GM19455 (cell line): ENCODE data around the gene ABHD18.
"Not testable (repeated sequence)": the region's sequence is repeated elsewhere in the genome, so short reads cannot be mapped to it uniquely, and the experiment has no call there.

Experiments used
- ATAC-seq: cut with Tn5 transposase; IDR thresholded peaks from one replicate; pipeline ENCODE4 v1.9.1; 2021; ENCODE audit not compliant: unreplicated experiment

ABHD18 gene

DNA sequence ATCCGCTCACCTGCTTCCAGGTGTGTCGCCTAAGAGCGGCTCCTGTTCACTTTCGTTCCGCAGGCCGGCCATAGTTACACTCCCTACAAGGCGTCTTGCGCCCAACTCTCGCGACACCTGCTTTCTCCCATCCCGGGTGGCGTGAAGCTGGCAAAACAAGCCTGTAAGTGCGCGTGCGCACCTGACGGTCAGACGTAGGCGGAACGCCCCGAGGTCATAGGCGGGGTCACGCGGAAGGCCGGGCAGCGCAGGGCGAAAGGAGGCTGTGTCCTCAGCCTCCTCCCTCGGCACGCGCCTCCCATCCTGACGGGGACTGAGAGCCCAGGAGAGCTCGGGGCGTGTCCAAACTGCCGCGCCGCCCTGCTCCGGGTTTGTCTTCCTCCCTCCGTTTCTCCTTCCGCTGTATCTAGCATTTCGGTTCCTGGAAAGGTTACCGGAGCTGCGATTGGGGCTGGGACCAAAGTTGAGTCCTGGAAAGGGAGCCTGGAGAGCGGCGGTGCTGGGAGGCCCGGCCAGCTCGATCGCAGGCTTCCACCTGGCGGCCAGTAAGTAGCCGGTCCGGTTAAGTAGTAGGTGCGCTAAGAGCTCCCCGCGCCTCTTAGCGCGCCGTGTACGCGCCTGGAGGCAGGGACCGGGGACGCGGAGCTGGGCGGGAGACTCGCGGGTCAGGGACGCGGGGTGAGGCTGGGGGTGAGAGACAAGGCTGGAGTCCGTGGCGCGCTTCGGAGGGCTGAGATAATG, at the start of gene ABHD18, which contains the start of gene MFSD8:
Gene ABHD18 (plus strand): TSS at position 345 of the 741 bp plus-strand sequence. CDS start 17,550 bp downstream, outside the sequence.
Gene MFSD8 (minus strand): TSS at position 112 of the 741 bp plus-strand sequence. CDS start 40 bp downstream, at position 72.
- ATAC-seq = peak; percentile 95

DNA sequence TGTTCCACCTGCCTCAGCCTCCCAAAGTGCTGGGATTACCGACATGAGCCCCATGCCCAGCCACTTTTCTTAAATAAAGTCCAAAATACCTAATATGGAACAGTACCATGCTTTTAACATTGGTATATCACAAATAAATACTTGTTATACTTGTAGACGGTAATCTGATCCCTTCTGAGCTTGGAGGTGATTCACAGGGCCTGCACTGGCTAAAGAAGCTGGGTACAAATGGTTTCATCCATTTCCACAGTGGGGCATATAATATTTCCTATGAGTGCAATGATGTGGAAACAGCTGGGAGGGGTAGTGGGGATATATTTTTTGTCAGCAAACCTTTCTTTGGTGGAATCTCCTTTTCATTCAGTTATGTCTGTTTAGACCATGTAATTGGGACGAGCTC, 48.7 kb upstream of the ABHD18 start:
- ATAC-seq = no peak

- ATAC-seq = no peak
Measured at GRCh38 chr4:127917151-127917550, 48.1 kb upstream of the ABHD18 start.

- no peak for ATAC-seq
Measured at GRCh38 chr4:127920521-127920920, 44.7 kb upstream of the ABHD18 start.

DNA sequence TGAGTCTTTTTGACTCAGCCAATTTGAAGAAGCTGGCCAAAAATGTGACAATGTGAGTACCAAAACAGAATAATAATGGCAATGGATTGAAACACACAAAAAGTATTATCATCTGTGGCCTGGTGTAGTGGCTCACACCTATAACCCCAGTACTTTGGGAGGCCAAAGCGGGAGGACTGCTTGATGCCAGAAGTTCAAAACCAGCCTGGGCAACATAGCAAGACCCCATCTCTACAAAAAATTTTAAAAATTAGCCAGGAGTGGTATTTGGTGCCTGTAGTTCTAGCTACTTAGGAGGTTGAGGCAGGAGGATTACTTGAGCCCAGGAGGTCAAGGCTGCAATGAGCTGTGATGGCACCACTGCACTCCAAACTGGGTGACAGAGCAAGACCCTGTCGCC, 43.0 kb upstream of the ABHD18 start:
- ATAC-seq = no peak

DNA sequence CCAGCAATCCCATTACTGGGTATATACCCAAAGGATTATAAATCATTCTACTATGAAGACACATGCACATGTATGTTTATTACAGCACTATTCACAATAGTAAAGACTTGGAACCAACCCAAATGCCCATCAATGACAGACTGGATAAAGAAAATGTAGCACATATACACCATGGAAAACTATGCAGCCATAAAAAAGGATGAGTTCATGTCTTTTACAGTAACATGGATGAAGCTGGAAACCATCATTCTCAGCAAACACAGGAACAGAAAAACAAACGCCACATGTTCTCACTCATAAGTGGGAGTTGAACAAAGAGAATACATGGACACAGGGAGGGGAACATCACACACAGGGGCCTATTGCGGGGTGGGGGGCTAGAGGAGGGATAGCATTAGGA, 39.5 kb upstream of the ABHD18 start:
- ATAC-seq = not testable (repeated sequence)

DNA sequence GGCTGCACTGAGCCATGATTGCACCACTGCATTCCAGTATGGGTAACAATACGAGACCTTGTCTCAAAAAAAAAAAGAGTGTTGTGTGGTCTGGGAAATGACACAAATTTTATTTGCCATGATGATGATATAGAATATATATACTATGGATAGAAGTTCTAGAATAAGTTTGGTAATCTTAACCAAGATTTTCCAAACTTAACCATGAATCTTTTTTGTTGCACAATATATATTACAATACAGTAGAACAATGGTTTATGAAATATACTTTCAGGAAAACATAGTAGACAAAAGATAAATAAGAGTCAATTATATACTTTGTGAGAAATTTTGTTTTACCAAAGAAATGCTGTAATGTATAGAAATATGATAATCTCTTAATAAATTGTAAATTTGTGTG, 35.0 kb upstream of the ABHD18 start:
- no peak for ATAC-seq

DNA sequence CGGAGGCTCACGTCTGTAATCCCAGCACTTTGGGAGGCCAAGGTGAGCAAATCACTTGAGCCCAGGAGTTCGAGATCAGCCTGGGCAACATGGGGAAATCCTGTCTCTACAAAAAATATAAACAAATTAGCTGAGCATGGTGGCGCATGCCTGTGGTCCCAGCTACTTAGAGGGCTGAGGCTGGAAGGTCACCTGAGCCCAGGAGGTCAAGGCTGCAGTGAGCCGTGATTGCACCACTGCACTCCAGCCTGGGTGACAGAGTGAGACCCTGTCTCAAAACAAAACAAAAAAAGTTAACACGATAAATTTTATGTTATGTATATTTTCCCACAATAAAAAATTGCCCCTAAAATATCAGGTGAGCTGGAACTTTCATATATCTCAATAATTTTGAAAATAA, 33.4 kb upstream of the ABHD18 start:
- ATAC-seq = not testable (repeated sequence)

DNA sequence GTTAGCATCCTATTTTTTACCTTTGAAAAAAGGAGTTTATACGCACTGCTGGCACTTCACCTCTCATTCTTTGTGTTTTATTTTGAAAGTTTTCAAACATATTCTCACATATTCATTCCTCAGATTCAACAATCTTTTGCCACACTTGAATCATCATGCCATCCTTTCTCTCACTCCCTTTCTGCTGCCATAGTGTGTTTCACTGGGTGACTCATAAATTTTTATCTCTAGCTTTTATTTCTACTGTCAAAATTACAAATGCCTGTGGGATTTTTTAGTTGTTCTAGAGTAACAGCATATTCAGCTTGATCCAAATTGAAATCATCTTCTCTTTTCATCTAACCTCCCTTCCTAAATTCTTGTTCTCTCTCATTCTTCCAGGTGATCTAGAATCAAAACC, 28.2 kb upstream of the ABHD18 start:
- no peak for ATAC-seq

- no peak for ATAC-seq
Measured at GRCh38 chr4:127957105-127957504, 8.1 kb upstream of the ABHD18 start.

DNA sequence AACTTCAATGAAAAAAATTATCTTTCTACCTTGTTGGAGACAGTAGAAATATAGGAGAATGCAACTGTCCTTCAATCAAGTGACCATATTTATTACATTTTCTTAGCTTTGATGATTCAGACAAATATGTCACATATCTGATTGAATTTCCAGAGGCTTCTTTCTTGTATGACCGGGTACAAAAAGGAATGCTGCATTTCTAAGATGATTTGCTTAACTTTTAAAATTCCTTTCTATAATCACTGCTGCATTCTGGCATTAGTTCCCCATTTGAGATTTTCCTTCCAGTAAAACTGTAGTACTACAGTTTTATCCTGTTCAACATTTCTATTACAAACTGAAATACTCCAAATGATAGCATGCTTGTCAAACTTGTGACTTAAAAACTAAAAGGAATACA, 5.4 kb upstream of the ABHD18 start:
- ATAC-seq = no peak

DNA sequence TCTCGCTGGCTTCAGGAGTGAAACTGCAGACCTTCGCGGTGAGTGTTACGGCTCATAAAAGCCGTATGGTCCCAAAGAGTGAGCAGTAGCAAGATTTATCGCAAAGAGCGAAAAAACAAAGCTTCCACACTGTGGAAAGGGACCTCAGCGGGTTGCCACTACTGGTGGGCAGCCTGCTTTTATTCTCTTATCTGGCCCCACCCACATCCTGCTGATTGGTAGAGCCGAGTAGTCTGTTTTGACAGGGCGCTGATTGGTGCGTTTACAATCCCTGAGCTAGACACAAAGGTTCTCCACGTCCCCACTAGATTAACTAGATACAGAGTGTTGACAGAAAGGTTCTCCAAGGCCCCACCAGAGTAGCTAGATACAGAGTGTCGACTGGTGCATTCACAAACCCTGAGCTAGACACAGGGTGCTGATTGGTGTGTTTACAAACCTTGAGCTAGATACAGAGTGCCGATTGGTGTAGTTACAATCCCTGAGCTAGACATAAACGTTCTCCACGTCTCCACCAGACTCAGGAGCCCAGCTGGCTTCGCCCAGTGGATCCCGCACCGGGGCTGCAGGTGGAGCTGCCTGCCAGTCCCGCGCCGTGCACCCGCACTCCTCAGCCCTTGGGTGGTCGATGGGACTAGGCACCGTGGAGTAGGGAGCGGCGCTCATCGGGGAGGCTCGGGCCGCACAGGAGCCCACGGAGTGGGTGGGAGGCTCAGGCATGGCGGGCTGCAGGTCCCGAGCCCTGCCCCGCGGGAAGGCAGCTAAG, 1.4 kb upstream of the ABHD18 start:
- not testable (repeated sequence) for ATAC-seq

DNA sequence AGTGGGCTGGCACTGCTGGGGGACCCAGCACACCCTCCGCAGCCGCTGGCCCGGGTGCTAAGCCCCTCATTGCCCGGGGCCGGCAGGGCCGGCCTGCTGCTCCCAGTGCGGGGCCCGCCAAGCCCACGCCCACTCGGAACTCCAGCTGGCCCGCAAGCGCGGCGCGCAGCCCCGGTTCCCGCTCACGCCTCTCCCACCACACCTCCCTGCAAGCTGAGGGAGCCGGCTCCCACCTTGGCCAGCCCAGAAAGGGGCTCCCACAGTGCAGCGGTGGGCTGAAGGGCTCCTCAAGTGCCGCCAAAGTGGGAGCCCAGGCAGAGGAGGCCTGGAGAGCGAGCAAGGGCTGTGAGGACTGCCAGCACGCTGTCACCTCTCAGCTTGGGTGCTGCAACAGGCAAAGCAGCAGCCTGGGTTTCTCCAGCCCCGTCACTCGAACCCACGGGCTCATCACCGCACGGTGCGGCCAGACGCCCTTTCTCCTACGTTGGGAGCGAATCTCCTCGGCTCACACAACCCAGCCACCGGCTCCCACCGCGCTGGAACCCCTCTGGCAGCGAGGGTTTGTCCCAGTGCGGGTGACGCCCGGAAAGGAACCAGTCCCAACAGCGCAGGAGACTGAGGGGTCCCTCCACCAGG, 662 bp upstream of the ABHD18 start:
- peak; percentile 28 for ATAC-seq

DNA sequence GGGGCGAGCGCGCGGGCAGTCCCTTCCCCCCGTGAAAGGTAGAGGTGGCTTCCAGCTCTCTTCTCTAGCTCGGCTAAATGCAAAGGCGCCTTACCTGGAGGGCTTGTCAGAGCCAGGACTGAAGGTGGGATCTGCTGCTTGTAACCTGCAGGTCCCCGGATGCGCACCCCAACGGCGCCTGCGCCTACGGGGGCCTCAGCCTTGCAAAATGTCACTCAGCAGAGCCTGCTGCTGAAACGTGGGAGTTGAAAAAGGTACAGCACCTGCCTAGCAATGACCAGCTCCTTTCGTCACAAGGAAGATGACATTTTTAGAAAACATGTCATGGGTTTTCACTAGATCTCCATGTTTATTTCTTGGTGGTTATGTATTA, 583 bp downstream of the ABHD18 start:
- peak; percentile 34 for ATAC-seq

GRCh38 chr4:127967141-127967775, 2.1 kb downstream of the ABHD18 start:
- ATAC-seq = no peak

GRCh38 chr4:127968586-127968985, 3.4 kb downstream of the ABHD18 start:
- no peak for ATAC-seq

- ATAC-seq = not testable (repeated sequence)
Measured at GRCh38 chr4:127970925-127971324, 5.7 kb downstream of the ABHD18 start.

DNA sequence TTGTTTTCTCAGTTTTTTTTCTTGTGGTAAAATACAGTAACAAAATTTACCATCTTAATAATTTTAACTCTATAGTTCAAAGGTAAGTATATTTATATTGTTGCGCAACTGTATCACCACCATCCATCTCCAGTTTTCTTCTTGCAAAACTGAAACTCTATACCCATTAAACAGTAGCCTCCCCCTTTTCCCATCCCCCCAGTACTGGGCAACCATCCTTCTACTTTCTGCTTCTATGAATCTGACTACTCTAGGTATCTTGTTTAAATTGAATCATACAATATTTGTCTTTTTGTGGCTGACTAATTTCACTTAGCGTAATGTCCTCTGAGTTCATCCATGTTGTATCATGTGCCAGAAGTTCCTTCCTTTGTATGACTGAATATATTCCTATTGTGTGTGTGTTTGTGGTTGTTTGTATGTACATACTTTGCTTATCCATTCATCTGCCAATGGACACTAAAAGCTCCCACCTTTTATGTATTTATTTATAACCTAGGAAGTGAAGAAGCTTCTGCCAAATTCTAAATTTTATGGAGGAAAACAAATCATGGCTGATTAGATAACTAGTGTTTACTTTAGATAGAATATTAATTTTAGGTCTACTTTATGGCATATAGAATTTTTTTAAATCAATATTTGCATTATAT, 10.0 kb downstream of the ABHD18 start:
- no peak for ATAC-seq

DNA sequence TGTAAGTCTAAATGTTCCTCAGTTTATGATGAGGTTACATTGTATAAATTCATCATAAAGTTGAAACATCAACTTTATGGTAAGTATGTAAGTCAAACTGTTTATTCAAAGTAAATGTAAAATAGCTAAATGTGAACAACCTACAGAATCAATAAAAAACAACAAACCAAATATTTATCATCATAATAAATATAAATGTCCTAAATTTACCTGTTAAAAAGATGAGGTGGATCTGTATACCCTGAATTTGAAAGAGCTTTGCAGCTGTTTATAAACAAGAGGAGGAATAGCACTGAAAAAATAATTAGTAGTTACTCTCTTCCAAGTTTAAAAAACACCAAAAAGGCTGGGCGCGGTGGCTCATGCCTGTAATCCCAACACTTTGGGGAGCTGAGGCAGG, 13.7 kb downstream of the ABHD18 start:
- ATAC-seq = no peak

GRCh38 chr4:127982445-127982844, 17.2 kb downstream of the ABHD18 start:
- ATAC-seq = no peak

DNA sequence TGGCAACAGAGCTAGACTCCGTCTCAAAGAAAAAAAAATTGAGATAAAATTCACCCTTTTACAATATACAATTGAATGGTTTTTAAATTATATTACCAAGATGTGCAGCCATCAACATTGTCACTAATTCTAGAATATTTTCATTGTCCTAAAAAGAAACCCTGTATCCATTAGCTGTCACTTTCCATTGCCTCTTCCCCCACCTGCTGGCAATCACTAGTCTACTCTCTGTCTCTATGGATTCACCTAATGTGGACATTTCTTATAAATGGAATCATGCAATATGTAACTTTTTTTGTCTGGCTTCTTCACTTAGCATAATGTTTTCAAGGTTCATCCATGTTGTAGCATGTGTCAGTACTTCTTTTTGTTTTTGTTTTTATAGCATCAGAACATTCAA, 20.8 kb downstream of the ABHD18 start:
- no peak for ATAC-seq
